Measurements from ENCODE around the gene ACLY.

- TF ChIP-seq, protein P1, sequence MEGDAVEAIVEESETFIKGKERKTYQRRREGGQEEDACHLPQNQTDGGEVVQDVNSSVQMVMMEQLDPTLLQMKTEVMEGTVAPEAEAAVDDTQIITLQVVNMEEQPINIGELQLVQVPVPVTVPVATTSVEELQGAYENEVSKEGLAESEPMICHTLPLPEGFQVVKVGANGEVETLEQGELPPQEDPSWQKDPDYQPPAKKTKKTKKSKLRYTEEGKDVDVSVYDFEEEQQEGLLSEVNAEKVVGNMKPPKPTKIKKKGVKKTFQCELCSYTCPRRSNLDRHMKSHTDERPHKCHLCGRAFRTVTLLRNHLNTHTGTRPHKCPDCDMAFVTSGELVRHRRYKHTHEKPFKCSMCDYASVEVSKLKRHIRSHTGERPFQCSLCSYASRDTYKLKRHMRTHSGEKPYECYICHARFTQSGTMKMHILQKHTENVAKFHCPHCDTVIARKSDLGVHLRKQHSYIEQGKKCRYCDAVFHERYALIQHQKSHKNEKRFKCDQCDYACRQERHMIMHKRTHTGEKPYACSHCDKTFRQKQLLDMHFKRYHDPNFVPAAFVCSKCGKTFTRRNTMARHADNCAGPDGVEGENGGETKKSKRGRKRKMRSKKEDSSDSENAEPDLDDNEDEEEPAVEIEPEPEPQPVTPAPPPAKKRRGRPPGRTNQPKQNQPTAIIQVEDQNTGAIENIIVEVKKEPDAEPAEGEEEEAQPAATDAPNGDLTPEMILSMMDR (IDR thresholded peaks at IDR 0.05): no peak
- TF ChIP-seq POLR2A (IDR thresholded peaks at IDR 0.05): no peak
Observed at GRCh38 chr17:41967141-41967920, 48.6 kb upstream of the ACLY start.
